Right lobe of liver (tissue), 4 donors: ENCODE data around the gene TK1.

Experiments
- POLR2A ChIP-seq: fragments of 450-650 bp; IDR thresholded peaks from one replicate; pipeline ENCODE4 v1.6.1; 2017; ENCODE audit warnings: antibody characterized with exemption, mild to moderate bottlenecking
- TF ChIP-seq, protein P1 (sequence below), 4 donors: fragments of 200-600 bp in 3 of 4; fragments of 450-650 bp in 1 of 4; IDR thresholded peaks; one replicate each; pipeline versions ENCODE4 v1.5.1 to v1.8.0; 2016 to 2022; ENCODE audit warnings: antibody characterized with exemption in 4 of 4, mild to moderate bottlenecking in 2 of 4
- donor health status: DM: no; HTN: no; CAD: no.
- donor health status: DM: no; HTN: no; CAD: no.
- donor health status: DM: no; HTN: yes; CAD: no.

GRCh38 chr17:78159575-78160158 lies 27.2 kb downstream of the TK1 start:
- TF ChIP-seq, protein P1, sequence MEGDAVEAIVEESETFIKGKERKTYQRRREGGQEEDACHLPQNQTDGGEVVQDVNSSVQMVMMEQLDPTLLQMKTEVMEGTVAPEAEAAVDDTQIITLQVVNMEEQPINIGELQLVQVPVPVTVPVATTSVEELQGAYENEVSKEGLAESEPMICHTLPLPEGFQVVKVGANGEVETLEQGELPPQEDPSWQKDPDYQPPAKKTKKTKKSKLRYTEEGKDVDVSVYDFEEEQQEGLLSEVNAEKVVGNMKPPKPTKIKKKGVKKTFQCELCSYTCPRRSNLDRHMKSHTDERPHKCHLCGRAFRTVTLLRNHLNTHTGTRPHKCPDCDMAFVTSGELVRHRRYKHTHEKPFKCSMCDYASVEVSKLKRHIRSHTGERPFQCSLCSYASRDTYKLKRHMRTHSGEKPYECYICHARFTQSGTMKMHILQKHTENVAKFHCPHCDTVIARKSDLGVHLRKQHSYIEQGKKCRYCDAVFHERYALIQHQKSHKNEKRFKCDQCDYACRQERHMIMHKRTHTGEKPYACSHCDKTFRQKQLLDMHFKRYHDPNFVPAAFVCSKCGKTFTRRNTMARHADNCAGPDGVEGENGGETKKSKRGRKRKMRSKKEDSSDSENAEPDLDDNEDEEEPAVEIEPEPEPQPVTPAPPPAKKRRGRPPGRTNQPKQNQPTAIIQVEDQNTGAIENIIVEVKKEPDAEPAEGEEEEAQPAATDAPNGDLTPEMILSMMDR (IDR thresholded peaks at IDR 0.05) = no peak
- no peak for TF ChIP-seq POLR2A
